GM21447 (cell line): ENCODE results near the gene TOLLIP.

Experiments
- ATAC-seq: cut with Tn5 transposase; IDR thresholded peaks from one replicate; pipeline ENCODE4 v1.9.1; 2021; ENCODE audit not compliant: unreplicated experiment

Gene TOLLIP

DNA sequence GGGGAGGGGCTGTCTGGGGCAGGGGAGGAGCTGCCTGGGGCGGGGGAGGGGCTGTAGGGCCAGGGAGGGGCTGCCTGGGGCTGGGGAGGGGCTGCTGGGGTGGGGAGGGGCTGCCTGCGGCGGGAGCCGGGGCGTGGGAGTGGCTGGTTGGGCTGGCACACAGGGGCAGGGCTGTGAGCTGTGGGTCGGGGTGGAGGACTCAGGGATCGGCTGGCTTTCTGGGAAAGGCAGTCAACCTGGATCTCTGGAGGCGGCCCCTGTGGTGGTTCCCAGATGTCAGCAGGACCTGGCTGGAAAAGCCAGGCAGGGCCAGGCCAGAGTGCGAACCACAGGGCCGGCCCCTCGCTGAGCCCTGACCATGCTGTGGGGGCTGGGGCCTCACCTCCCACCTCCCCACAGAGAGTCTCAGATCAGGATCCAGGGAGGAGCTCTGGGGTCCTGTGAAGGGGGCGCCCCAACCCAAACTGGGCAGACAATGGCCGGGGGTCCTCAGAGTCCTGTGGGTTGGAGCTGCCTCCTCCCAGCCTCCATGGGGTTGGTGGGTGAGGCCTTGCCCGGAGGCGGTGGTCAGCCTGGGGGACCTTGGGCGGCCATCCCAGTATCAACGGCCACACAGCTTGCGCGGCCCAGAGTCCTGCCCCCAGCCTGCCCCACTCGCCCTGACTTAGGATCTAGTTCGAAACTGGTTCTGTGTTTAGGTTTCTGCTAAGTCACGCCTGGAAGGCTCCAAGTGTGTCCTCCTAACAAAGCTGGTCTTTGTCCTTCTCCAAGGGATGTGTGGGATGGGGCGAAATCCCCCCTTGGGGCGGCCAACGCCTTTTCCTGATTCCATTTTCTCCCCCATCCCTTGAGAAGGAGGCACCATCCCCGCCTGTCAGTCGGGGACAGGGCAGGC is 84.7 kb downstream of the TOLLIP start:
- ATAC-seq = no peak
